ENCODE measurements around the gene MYADML2. TPM values are rescaled to one million over a fixed set of nuclear protein-coding genes. Genes with fewer than 3 reads are reported as not detected.

Gene MYADML2
- total and polyA plus RNA-seq, 2 of the 8 experiments (the other 6 are each of a cell fraction or from before 2014, with no cell fraction given): 0.26 to 0.47 TPM

GRCh38 chr17:81911277-81911961 is 35.6 kb downstream of the MYADML2 start, which contains the start of gene PCYT2 (continued):
- TF ChIP-seq, protein P1, sequence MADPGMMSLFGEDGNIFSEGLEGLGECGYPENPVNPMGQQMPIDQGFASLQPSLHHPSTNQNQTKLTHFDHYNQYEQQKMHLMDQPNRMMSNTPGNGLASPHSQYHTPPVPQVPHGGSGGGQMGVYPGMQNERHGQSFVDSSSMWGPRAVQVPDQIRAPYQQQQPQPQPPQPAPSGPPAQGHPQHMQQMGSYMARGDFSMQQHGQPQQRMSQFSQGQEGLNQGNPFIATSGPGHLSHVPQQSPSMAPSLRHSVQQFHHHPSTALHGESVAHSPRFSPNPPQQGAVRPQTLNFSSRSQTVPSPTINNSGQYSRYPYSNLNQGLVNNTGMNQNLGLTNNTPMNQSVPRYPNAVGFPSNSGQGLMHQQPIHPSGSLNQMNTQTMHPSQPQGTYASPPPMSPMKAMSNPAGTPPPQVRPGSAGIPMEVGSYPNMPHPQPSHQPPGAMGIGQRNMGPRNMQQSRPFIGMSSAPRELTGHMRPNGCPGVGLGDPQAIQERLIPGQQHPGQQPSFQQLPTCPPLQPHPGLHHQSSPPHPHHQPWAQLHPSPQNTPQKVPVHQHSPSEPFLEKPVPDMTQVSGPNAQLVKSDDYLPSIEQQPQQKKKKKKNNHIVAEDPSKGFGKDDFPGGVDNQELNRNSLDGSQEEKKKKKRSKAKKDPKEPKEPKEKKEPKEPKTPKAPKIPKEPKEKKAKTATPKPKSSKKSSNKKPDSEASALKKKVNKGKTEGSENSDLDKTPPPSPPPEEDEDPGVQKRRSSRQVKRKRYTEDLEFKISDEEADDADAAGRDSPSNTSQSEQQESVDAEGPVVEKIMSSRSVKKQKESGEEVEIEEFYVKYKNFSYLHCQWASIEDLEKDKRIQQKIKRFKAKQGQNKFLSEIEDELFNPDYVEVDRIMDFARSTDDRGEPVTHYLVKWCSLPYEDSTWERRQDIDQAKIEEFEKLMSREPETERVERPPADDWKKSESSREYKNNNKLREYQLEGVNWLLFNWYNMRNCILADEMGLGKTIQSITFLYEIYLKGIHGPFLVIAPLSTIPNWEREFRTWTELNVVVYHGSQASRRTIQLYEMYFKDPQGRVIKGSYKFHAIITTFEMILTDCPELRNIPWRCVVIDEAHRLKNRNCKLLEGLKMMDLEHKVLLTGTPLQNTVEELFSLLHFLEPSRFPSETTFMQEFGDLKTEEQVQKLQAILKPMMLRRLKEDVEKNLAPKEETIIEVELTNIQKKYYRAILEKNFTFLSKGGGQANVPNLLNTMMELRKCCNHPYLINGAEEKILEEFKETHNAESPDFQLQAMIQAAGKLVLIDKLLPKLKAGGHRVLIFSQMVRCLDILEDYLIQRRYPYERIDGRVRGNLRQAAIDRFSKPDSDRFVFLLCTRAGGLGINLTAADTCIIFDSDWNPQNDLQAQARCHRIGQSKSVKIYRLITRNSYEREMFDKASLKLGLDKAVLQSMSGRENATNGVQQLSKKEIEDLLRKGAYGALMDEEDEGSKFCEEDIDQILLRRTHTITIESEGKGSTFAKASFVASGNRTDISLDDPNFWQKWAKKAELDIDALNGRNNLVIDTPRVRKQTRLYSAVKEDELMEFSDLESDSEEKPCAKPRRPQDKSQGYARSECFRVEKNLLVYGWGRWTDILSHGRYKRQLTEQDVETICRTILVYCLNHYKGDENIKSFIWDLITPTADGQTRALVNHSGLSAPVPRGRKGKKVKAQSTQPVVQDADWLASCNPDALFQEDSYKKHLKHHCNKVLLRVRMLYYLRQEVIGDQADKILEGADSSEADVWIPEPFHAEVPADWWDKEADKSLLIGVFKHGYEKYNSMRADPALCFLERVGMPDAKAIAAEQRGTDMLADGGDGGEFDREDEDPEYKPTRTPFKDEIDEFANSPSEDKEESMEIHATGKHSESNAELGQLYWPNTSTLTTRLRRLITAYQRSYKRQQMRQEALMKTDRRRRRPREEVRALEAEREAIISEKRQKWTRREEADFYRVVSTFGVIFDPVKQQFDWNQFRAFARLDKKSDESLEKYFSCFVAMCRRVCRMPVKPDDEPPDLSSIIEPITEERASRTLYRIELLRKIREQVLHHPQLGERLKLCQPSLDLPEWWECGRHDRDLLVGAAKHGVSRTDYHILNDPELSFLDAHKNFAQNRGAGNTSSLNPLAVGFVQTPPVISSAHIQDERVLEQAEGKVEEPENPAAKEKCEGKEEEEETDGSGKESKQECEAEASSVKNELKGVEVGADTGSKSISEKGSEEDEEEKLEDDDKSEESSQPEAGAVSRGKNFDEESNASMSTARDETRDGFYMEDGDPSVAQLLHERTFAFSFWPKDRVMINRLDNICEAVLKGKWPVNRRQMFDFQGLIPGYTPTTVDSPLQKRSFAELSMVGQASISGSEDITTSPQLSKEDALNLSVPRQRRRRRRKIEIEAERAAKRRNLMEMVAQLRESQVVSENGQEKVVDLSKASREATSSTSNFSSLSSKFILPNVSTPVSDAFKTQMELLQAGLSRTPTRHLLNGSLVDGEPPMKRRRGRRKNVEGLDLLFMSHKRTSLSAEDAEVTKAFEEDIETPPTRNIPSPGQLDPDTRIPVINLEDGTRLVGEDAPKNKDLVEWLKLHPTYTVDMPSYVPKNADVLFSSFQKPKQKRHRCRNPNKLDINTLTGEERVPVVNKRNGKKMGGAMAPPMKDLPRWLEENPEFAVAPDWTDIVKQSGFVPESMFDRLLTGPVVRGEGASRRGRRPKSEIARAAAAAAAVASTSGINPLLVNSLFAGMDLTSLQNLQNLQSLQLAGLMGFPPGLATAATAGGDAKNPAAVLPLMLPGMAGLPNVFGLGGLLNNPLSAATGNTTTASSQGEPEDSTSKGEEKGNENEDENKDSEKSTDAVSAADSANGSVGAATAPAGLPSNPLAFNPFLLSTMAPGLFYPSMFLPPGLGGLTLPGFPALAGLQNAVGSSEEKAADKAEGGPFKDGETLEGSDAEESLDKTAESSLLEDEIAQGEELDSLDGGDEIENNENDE (IDR thresholded peaks at IDR 0.05; ENCODE audit: insufficient replicate concordance, low read length): no peak
- TF ChIP-seq TAF7 (optimal IDR thresholded peaks at IDR 0.05; ENCODE audit: borderline replicate concordance, low read depth, low read length) (no peak), TCF12 (IDR thresholded peaks at IDR 0.05; ENCODE audit: low read depth, low read length) (0 out of 2 replicates have a peak, but pooled peaks have one; percentile 10), POU5F1 (IDR thresholded peaks at IDR 0.05; ENCODE audit: low read depth, low read length) (no peak), CHD2 (IDR thresholded peaks at IDR 0.05; ENCODE audit: low read length) (no peak), YY1 (IDR thresholded peaks at IDR 0.05; ENCODE audit: low read depth, low read length) (no peak), BCL11A (IDR thresholded peaks at IDR 0.05; ENCODE audit: low read depth in 2 of 2, low read length in 2 of 2) (no peak)
- TF ChIP-seq, protein P2, sequence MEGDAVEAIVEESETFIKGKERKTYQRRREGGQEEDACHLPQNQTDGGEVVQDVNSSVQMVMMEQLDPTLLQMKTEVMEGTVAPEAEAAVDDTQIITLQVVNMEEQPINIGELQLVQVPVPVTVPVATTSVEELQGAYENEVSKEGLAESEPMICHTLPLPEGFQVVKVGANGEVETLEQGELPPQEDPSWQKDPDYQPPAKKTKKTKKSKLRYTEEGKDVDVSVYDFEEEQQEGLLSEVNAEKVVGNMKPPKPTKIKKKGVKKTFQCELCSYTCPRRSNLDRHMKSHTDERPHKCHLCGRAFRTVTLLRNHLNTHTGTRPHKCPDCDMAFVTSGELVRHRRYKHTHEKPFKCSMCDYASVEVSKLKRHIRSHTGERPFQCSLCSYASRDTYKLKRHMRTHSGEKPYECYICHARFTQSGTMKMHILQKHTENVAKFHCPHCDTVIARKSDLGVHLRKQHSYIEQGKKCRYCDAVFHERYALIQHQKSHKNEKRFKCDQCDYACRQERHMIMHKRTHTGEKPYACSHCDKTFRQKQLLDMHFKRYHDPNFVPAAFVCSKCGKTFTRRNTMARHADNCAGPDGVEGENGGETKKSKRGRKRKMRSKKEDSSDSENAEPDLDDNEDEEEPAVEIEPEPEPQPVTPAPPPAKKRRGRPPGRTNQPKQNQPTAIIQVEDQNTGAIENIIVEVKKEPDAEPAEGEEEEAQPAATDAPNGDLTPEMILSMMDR (IDR thresholded peaks at IDR 0.05; ENCODE audit: control extremely low read depth in 1 of 3, insufficient read depth in 1 of 3, low read depth in 1 of 3, low read length in 3 of 3): peak in 1 of 3 experiments; percentile 13; a peak in 1 of 4 replicates
